HEK293 (cell line): ENCODE measurements around the gene FBL.
A peak's percentile ranks its signal among the peaks of the same experiment; 100 is the strongest.

Experiments used
- CTCF ChIA-PET: fragments of 350-600 bp; formaldehyde crosslinking; extraction: SDS; loops from one replicate; lab custom pipeline; 2021; ENCODE audit warnings: antibody characterized with exemption; lab: Yijun Ruan, JAX
- POLR2A ChIA-PET: fragments of 300-600 bp; formaldehyde crosslinking; extraction: SDS; loops from one replicate; lab custom pipeline; 2020; ENCODE audit warnings: antibody characterized with exemption, inconsistent platforms; lab: Yijun Ruan, JAX
- H3K27ac ChIP-seq: fragments of 200-500 bp; sonication (Bioruptor generic); 2 replicates; pipeline ENCODE4 v1.5.1; 2014; ENCODE audit warnings: low read depth, low read length, control low read depth, inconsistent platforms; ENCODE audit errors: extremely low read depth
- H3K36me3 ChIP-seq, 2 experiments: fragments of 200-500 bp in 1 of 2; sonication (Bioruptor generic) in 1 of 2; 1 replicate in 1 of 2; 2 replicates in 1 of 2; pipeline ENCODE4 v1.5.1; 2014 to 2017; ENCODE audit warnings: inconsistent platforms in 2 of 2, low read length in 2 of 2; ENCODE audit not compliant: control insufficient read depth in 2 of 2, insufficient read depth in 1 of 2
- H3K4me1 ChIP-seq: fragments of 200-500 bp; sonication (Bioruptor generic); 2 replicates; pipeline ENCODE4 v1.5.1; 2014; ENCODE audit warnings: mild to moderate bottlenecking, low read length, inconsistent platforms; ENCODE audit not compliant: control insufficient read depth, insufficient read depth
- H3K4me3 ChIP-seq: 2 replicates; pipeline ENCODE4 v1.5.1; 2011; ENCODE audit warnings: low read depth, mild to moderate bottlenecking, control low read depth, low read length, moderate library complexity
- H3K9me3 ChIP-seq: fragments of 200-500 bp; sonication (Bioruptor generic); 2 replicates; pipeline ENCODE4 v1.5.1; 2014; ENCODE audit warnings: low read depth, low read length, inconsistent platforms; ENCODE audit not compliant: control insufficient read depth, insufficient read depth
- AEBP2 ChIP-seq: fragments of 450-650 bp; formaldehyde crosslinking; IDR thresholded peaks from 2 replicates; pipeline ENCODE4 v1.5.1; 2016; ENCODE audit warnings: missing biosample characterization, missing genetic modification characterization, borderline replicate concordance
- EGR2 ChIP-seq: fragments of 450-650 bp; formaldehyde crosslinking; IDR thresholded peaks from 2 replicates; pipeline ENCODE4 v1.5.1; 2016; ENCODE audit warnings: low read depth, missing biosample characterization, missing genetic modification characterization
- KLF1 ChIP-seq: fragments of 450-650 bp; formaldehyde crosslinking; IDR thresholded peaks from 2 replicates; pipeline ENCODE4 v1.5.1; 2016; ENCODE audit warnings: missing biosample characterization, missing genetic modification characterization
- KLF7 ChIP-seq: fragments of 450-650 bp; formaldehyde crosslinking; IDR thresholded peaks from 2 replicates; pipeline ENCODE4 v1.5.1; 2016; ENCODE audit warnings: missing biosample characterization, missing genetic modification characterization, borderline replicate concordance
- PRDM2 ChIP-seq: fragments of 450-650 bp; formaldehyde crosslinking; IDR thresholded peaks from 2 replicates; pipeline ENCODE4 v1.5.1; 2016; ENCODE audit warnings: missing biosample characterization, missing genetic modification characterization, borderline replicate concordance
- RBAK ChIP-seq: fragments of 450-650 bp; formaldehyde crosslinking; IDR thresholded peaks from 2 replicates; pipeline ENCODE4 v1.5.1; 2016; ENCODE audit warnings: missing biosample characterization, missing genetic modification characterization
- SETDB1 ChIP-seq: IDR thresholded peaks from one replicate; pipeline ENCODE4 v1.6.1; 2017; ENCODE audit warnings: mild to moderate bottlenecking, low read length, moderate library complexity, mixed read lengths; ENCODE audit not compliant: insufficient read length
- ZFHX2 ChIP-seq: fragments of 450-650 bp; formaldehyde crosslinking; conservative IDR thresholded peaks from 2 replicates; pipeline ENCODE4 v1.5.1; 2016; ENCODE audit warnings: missing biosample characterization, missing genetic modification characterization
- ZFP69B ChIP-seq: fragments of 450-650 bp; formaldehyde crosslinking; IDR thresholded peaks from 2 replicates; pipeline ENCODE4 v1.5.1; 2016; ENCODE audit warnings: missing biosample characterization, missing genetic modification characterization
- ZNF2 ChIP-seq: fragments of 450-650 bp; formaldehyde crosslinking; IDR thresholded peaks from 2 replicates; pipeline ENCODE4 v1.5.1; 2016; ENCODE audit warnings: missing biosample characterization, missing genetic modification characterization
- ZNF24 ChIP-seq: fragments of 450-650 bp; formaldehyde crosslinking; IDR thresholded peaks from 2 replicates; pipeline ENCODE4 v1.5.1; 2016; ENCODE audit warnings: missing biosample characterization, missing genetic modification characterization
- ZNF341 ChIP-seq: fragments of 450-650 bp; formaldehyde crosslinking; IDR thresholded peaks from 2 replicates; pipeline ENCODE4; 2016; ENCODE audit warnings: low read depth, missing biosample characterization, missing genetic modification characterization
- ZNF366 ChIP-seq: fragments of 450-650 bp; formaldehyde crosslinking; conservative IDR thresholded peaks from 2 replicates; pipeline ENCODE4 v1.5.1; 2016; ENCODE audit warnings: missing biosample characterization, missing genetic modification characterization
- ZNF391 ChIP-seq: fragments of 450-650 bp; formaldehyde crosslinking; IDR thresholded peaks from 2 replicates; pipeline ENCODE4 v1.5.1; 2016; ENCODE audit warnings: low read depth, missing biosample characterization, missing genetic modification characterization, borderline replicate concordance
- ZNF510 ChIP-seq: fragments of 450-650 bp; formaldehyde crosslinking; IDR thresholded peaks from 2 replicates; pipeline ENCODE4 v1.5.1; 2018; ENCODE audit warnings: mild to moderate bottlenecking, missing genetic modification characterization, missing biosample characterization; ENCODE audit not compliant: insufficient replicate concordance
- ZNF513 ChIP-seq: fragments of 450-650 bp; IDR thresholded peaks from 2 replicates; pipeline ENCODE4 v1.5.1; 2018; ENCODE audit warnings: missing biosample characterization, missing genetic modification characterization
- ZNF514 ChIP-seq: fragments of 450-650 bp; formaldehyde crosslinking; IDR thresholded peaks from 2 replicates; pipeline ENCODE4 v1.5.1; 2016; ENCODE audit warnings: missing biosample characterization, missing genetic modification characterization
- ZNF654 ChIP-seq: fragments of 450-650 bp; formaldehyde crosslinking; IDR thresholded peaks from 2 replicates; pipeline ENCODE4 v1.5.1; 2016; ENCODE audit warnings: low read depth, missing biosample characterization, missing genetic modification characterization
- ZNF776 ChIP-seq: fragments of 450-650 bp; formaldehyde crosslinking; IDR thresholded peaks from 2 replicates; pipeline ENCODE4 v1.5.0; 2017; ENCODE audit warnings: missing biosample characterization, missing genetic modification characterization, borderline replicate concordance

FBL gene

GRCh38 chr19:39865953-39866352, 19.8 kb upstream of the FBL start (continued):
- TF ChIP-seq AEBP2 (tag by site-specific recombination) (no peak), RBAK (tag by site-specific recombination) (no peak), ZNF366 (tag by site-specific recombination) (no peak), ZNF510 (tag by site-specific recombination) (no peak), ZNF654 (no peak), KLF7 (no peak), ZNF391 (tag by site-specific recombination) (no peak), PRDM2 (tag by site-specific recombination) (no peak)
- TF ChIP-seq, all 188 proteins: peak for 0

- Histone ChIP-seq H3K4me3 (no peak overlapping the region), H3K36me3 (no peaks in the 10 kb centered on the region), H3K9me3 (no peaks in the 10 kb centered on the region), H3K27ac (no peak overlapping the region), H3K4me1 (peaks cover 3% of the 10 kb centered on the region)
- ChIA-PET CTCF (interaction anchor here (0.6 kb wide), 1 partner anchor 64 kb away, joined by 3 read pairs; no protein-coding TSS in a partner anchor), POLR2A (no interaction called here)
- TF ChIP-seq EGR2 (tag by site-specific recombination) (peak; percentile 69; the same call in 1 of the 2 replicates), ZNF24 (tag by site-specific recombination) (no peak), KLF1 (tag by site-specific recombination) (no peak), ZFHX2 (peak; percentile 24; the same call in 1 of the 2 replicates), ZNF366 (tag by site-specific recombination) (peak; percentile 58; the same call in 1 of the 2 replicates), ZNF776 (no peak), ZNF2 (tag by site-specific recombination) (no peak), SETDB1 (no peak), ZNF514 (no peak), ZNF341 (tag by site-specific recombination) (no peak), ZNF513 (no peak), ZFP69B (no peak)
Observed at GRCh38 chr19:39865186-39865585, 19.0 kb upstream of the FBL start.
